Activated CD8-positive, alpha-beta T cell treated with anti-CD3 and anti-CD28 coated beads for 36 hours (primary cell): ENCODE measurements around the gene BCL2L1. TPM values are rescaled to one million over a fixed set of nuclear protein-coding genes. Genes with fewer than 3 reads are reported as not detected.

Experiments
- ATAC-seq: fragments of 200-7000 bp; cut with Tn5 transposase; one replicate; pipeline ENCODE4 v1.10.0; 2021; ENCODE audit warnings: mild to moderate bottlenecking, moderate library complexity
- CTCF ChIA-PET: fragments of 350-600 bp; sonication (Branson Sonifier 250); formaldehyde crosslinking; loops from one replicate; lab custom pipeline; 2021; ENCODE audit warnings: antibody characterized with exemption; lab: Charles Lee
- POLR2A ChIA-PET: fragments of 350-600 bp; sonication (Branson Sonifier 250); formaldehyde crosslinking; loops from one replicate; lab custom pipeline; 2021; ENCODE audit warnings: antibody characterized with exemption; lab: Charles Lee
- DNase-seq: peaks from one replicate; pipeline ENCODE4 v3.0.0-alpha.2; 2020
- H3K27ac Mint-ChIP-seq: one replicate; pipeline ENCODE4 v1.8.0; 2021; ENCODE audit warnings: mild to moderate bottlenecking, mixed read lengths
- H3K27me3 Mint-ChIP-seq: one replicate; pipeline ENCODE4 v1.8.0; 2021; ENCODE audit warnings: mixed read lengths
- H3K36me3 Mint-ChIP-seq: one replicate; pipeline ENCODE4 v1.8.0; 2021; ENCODE audit warnings: low read depth, mixed read lengths
- H3K4me1 Mint-ChIP-seq: one replicate; pipeline ENCODE4 v1.8.0; 2021; ENCODE audit warnings: low read depth, mixed read lengths
- H3K4me3 Mint-ChIP-seq: one replicate; pipeline ENCODE4 v1.8.0; 2021; ENCODE audit warnings: mild to moderate bottlenecking, moderate library complexity, mixed read lengths
- H3K9me3 Mint-ChIP-seq: one replicate; pipeline ENCODE4 v1.8.0; 2021; ENCODE audit warnings: mixed read lengths
- intact Hi-C: fragments of 100-400 bp; cut with micrococcal nuclease; formaldehyde crosslinking; loops from one replicate; pipeline ENCODE4 v1.10.0; 2022
- total RNA-seq, 2 experiments: library from RNA; stranded (reverse); gene quantifications; one replicate each; pipeline ENCODE4 v1.2.3, GENCODE V29; 2021
- TF ChIP-seq, protein P1 (sequence below): fragments of 200-600 bp; IDR thresholded peaks from one replicate; pipeline ENCODE4 v1.8.0; 2022; ENCODE audit warnings: antibody characterized with exemption, mild to moderate bottlenecking

Gene BCL2L1
- total RNA-seq, 2 experiments from 2014 or later, result 182 TPM

DNA sequence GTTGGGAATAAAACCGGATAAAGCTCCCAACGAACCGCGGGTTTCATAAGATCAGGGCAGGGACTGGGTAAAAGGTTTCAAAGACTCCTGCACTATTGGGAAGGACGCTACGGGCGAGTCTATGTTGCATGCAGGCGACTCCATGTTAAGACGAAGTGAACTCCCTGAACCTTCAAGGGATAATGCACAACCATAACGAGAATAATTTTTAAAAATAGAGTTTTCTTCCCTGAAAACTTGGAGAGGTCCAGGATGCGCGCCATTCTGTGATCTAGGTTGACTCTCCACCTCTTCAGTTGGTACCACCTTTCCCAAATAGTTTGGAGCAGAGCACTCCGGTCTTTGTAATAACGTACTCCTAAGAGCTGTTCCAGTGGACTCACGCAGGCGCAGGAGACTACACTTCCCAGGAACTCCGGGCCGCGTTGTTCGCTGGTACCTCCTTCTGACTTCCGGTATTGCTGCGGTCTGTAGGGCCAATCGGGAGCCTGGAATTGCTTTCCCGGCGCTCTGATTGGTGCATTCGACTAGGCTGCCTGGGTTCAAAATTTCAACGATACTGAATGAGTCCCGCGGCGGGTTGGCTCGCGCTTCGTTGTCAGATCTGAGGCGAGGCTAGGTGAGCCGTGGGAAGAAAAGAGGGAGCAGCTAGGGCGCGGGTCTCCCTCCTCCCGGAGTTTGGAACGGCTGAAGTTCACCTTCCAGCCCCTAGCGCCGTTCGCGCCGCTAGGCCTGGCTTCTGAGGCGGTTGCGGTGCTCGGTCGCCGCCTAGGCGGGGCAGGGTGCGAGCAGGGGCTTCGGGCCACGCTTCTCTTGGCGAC is 16.3 kb upstream of the BCL2L1 start, which contains the start of gene TPX2:
Gene TPX2, plus strand, starts transcription at position 562 of the 821 bp plus-strand sequence. CDS start 18,187 bp downstream, outside the sequence.
- Mint-ChIP-seq H3K4me1 (peaks cover 3% of the 10 kb centered on the region), H3K9me3 (no peaks in the 10 kb centered on the region), H3K27ac (no peak within 1 kb of the TSS), H3K36me3 (peaks cover 11% of the 10 kb centered on the region), H3K27me3 (no peaks in the 10 kb centered on the region), H3K4me3 (no peak within 1 kb of the TSS)
- intact Hi-C loops, result no loop called here
- DNase-seq (peak; percentile 90), ATAC-seq (peak; percentile 94)
- ChIA-PET POLR2A (interaction anchor here (1.0 to 2.3 kb wide), 4 partner anchors 10 to 19 kb away, joined by 3 to 9 read pairs (median 4); no protein-coding TSS in a partner anchor), CTCF (interaction anchor here (0.7 to 2.1 kb wide), 8 partner anchors 12 to 133 kb away, joined by 3 to 17 read pairs (median 4); partner anchors contain the start of genes BCL2L1 and ID1)
- TF ChIP-seq, protein P1, sequence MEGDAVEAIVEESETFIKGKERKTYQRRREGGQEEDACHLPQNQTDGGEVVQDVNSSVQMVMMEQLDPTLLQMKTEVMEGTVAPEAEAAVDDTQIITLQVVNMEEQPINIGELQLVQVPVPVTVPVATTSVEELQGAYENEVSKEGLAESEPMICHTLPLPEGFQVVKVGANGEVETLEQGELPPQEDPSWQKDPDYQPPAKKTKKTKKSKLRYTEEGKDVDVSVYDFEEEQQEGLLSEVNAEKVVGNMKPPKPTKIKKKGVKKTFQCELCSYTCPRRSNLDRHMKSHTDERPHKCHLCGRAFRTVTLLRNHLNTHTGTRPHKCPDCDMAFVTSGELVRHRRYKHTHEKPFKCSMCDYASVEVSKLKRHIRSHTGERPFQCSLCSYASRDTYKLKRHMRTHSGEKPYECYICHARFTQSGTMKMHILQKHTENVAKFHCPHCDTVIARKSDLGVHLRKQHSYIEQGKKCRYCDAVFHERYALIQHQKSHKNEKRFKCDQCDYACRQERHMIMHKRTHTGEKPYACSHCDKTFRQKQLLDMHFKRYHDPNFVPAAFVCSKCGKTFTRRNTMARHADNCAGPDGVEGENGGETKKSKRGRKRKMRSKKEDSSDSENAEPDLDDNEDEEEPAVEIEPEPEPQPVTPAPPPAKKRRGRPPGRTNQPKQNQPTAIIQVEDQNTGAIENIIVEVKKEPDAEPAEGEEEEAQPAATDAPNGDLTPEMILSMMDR, result no peak

DNA sequence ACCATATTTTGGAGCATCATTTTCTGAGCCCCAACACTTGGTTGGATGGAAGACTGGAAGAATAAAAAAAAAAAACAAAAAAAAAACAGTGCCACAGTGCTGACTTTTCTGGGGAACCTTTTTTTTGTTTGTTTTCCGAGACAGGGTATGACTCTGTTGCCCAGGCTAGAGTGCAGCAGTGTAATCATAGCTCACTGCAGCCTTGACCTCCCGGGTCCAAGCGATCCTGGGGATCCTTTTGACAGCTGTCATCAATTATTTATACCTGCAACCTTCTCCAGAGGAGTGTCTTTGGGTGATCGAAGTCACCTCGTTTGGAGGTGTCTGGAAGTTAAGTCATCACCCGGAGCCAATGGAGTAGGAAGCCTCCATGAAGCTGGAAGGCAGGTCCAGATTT is 8.7 kb upstream of the BCL2L1 start:
- H3K4me1 Mint-ChIP-seq, result no peaks in the 10 kb centered on the region
- ChIA-PET CTCF (interaction anchor here (3.3 kb wide), 1 partner anchor 7 kb away, joined by 14 read pairs; no protein-coding TSS in a partner anchor), POLR2A (interaction anchor here (1.0 kb wide), 1 partner anchor 46 kb away, joined by 4 read pairs; no protein-coding TSS in a partner anchor)
- H3K9me3 Mint-ChIP-seq, result no peaks in the 10 kb centered on the region
- DNase-seq (no peak), ATAC-seq (no peak)
- intact Hi-C loops, result no loop called here
- no peaks in the 10 kb centered on the region for H3K27me3 Mint-ChIP-seq
- H3K4me3 Mint-ChIP-seq, result no peak overlapping the region
- TF ChIP-seq, protein P1, result no peak
- no peaks in the 10 kb centered on the region for H3K36me3 Mint-ChIP-seq
- no peak overlapping the region for H3K27ac Mint-ChIP-seq

DNA sequence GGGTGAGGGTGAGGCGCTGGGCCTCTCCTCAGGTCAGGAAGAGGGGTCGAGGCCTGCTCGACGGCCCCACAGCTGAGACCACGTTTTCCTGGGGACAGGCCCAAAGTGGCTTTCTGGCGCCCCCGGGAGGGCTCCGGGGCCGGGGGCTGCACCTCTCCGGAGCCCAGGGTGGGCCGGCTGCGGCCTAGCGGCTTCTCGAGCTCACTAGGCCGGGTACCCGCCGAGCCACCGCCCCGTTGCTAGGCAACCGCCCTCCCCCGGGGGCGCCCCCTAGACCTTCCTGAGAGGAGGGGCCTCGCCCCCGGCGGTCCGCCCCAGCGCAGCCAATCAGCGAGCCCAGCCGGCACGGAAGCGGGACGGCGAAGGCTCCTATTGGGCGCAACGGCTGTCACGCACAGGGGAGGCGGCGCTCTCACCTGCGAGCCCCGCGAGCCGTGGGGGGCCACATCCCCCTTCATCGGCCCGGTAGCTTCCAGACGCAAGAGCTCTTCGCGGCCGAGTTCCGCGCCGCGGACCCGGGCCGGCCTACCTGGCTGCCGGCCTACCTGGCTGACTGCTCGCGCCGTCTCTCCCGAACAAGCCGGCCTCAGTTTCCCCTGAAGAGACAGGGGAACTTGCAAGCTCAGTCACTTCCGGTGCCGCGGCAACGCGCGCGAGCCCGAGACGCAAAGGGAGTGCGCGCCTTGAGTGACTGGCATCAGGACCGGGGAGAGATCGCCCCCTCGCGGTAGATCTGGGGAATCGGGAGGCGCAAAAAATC is 831 bp upstream of the BCL2L1 start:
- TF ChIP-seq, protein P1, result peak; percentile 94
- peak overlapping the region; percentile 97 for H3K27ac Mint-ChIP-seq
- H3K4me1 Mint-ChIP-seq, result peaks cover 4% of the 10 kb centered on the region
- H3K4me3 Mint-ChIP-seq, result peak overlapping the region; percentile 97
- DNase-seq (peak; percentile 99), ATAC-seq (peak; percentile 90)
- intact Hi-C loops, result loop anchor here (2.0 kb wide), 1 partner anchor 63 kb away; no protein-coding TSS in a partner anchor
- CTCF ChIA-PET, result interaction anchor here (0.6 to 10.1 kb wide), 44 partner anchors 9 to 201 kb away, joined by 3 to 333 read pairs (median 6); partner anchors contain the start of gene ID1
- no peaks in the 10 kb centered on the region for H3K9me3 Mint-ChIP-seq
- H3K27me3 Mint-ChIP-seq, result no peaks in the 10 kb centered on the region
- POLR2A ChIA-PET, result interaction anchor here (0.9 to 10.5 kb wide), 17 partner anchors 11 to 209 kb away, joined by 3 to 107 read pairs (median 5); partner anchors contain the start of genes HM13 and TPX2
- H3K36me3 Mint-ChIP-seq, result peaks cover 39% of the 10 kb centered on the region

DNA sequence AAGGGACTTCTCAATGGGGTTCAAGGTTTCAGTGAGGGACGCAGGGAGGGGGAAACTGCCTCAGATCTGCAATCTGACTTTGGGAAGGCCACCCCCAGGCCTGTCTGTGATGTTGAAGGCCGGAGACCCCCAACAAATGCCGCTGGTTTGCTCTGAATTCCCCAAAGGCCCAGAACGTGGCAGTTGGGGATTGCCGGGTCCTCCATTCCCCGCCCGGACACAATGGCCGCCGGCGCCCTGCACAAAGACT is 326 bp upstream of the BCL2L1 start:
- intact Hi-C loops, result loop anchor here (2.0 kb wide), 1 partner anchor 62 kb away; no protein-coding TSS in a partner anchor
- H3K4me1 Mint-ChIP-seq, result peaks cover 4% of the 10 kb centered on the region
- no peaks in the 10 kb centered on the region for H3K9me3 Mint-ChIP-seq
- DNase-seq, result no peak
- H3K4me3 Mint-ChIP-seq, result peak overlapping the region; percentile 97
- ChIA-PET POLR2A (interaction anchor here (0.9 to 10.5 kb wide), 17 partner anchors 11 to 483 kb away, joined by 3 to 107 read pairs (median 4); partner anchors contain the start of genes HM13 and TPX2), CTCF (interaction anchor here (0.8 to 10.1 kb wide), 26 partner anchors 10 to 201 kb away, joined by 3 to 333 read pairs (median 11); partner anchors contain the start of gene ID1)
- H3K36me3 Mint-ChIP-seq, result peaks cover 43% of the 10 kb centered on the region
- TF ChIP-seq, protein P1, result no peak
- H3K27me3 Mint-ChIP-seq, result no peaks in the 10 kb centered on the region
- peak overlapping the region; percentile 97 for H3K27ac Mint-ChIP-seq
- no peak for ATAC-seq
